HG03064 (cell line): ENCODE data around the gene SLC66A1.
"Not testable (repeated sequence)": the region's sequence is repeated elsewhere in the genome, so short reads cannot be mapped to it uniquely, and the experiment has no call there.

Experiments
- ATAC-seq: cut with Tn5 transposase; IDR thresholded peaks from one replicate; pipeline ENCODE4 v1.9.1; 2021; ENCODE audit warnings: low read depth; ENCODE audit not compliant: unreplicated experiment

The SLC66A1 gene

DNA sequence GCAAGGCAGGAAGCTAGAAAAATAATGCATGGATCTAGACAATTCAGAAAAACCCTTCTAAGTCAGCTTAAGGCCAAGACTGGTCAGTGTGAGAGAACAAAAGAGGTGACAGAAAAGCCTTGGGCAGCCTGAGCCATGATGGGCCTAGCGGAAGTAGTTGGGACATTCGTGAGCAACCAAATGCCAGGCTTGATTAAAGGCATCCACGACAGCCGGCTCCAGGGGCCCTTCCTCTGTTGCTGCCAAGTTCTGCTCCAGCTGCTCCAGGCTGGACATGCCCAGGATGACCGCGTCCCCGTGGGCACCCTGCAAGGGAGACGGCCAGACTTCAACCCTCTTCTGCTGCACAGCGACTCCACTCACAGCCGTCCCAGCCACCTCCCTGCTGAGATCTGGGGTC is 8.0 kb upstream of the SLC66A1 start:
- ATAC-seq, result not testable (repeated sequence)

DNA sequence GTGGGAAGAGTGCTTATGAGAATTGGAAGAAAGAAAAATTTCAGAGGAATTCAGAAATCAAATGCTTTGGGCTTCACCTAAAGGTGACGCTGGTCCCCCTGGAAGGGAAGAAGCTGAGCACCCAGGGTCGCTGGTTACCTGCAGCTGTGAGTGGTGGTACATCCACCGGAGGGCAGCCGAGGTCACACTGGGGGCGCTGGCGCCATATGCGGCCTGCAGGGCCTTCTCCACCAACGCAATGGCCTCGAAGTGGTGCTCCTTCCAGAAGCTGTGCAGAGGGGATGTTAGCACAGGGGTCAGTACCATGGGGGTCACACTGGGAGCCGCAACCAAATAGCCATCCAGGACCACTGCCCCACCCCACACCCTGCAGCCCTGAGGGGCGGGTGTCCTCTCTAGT is 6.2 kb upstream of the SLC66A1 start:
- ATAC-seq, result no peak

DNA sequence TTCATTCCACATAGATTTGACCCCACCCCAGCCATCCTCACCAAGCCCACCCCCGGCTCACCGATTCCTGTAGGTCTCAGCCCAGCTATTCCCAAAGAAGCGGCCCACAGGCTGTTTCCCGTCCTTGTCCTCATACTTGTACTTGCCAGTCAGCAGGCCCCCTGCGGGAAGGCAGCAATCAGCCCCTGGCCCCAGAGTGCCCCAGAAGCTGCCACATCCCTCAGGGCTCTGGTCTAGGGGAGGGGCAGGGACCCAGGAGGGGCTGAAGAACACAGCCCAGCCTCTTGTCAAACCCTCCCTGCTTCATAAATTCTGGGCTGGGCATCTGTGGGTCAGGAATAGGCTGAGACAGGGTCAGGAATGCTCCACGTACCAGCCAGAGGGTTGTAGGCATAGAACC is 5.2 kb upstream of the SLC66A1 start:
- ATAC-seq, result no peak

DNA sequence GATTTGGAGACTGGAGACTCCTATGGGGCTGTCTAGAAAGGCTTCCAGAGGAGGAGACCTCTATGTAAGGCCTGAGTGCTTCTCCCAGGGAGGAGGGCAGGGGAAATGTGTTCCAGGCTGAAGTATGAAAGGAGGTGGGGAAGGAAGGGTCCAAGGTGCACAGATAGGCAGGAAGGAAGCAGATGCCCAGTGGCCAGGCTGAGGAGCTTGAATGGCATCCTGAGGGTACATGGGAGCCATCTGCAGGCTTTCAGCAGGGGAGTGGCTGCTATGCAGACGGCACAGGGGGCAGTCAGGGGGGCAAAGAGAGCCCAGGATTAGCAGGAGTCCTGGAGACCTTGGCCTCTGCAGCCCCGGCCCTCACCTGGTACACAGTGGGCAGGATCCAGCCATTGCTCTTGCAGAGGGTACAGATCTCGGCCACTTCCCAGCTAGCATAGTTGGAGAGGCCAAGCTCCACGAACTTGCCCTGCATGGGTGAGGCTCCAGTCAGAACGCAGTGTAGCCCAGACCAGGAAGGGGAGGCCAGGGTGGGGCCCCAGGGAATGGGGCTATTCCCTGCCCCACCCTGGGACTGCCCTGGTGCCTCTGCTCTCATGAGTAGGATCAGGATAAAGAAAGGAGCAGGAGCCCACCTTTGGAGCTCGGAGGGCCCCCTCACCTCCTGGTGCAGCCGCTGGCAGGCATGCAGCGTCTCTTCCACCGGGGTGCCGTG is 4.2 kb upstream of the SLC66A1 start:
- ATAC-seq, result no peak

DNA sequence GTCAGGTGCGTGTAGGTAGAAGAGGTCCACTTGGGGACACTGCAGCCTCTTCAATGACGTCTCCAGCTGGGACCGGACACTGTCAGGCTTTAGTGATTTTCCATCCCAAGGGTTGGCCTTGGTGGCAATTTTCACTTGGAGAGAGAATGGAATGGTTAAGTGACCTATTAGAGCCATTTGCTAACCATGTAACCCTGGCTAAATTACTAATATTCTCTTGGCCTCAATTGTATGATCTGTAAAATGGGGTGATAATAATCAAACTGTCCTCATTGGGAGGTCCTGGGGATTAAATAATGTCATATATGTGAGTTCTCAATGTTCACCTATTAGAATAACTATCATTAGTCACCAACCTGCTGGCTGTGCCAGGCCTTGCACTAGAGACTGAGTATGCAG is 3.6 kb upstream of the SLC66A1 start:
- no peak for ATAC-seq

DNA sequence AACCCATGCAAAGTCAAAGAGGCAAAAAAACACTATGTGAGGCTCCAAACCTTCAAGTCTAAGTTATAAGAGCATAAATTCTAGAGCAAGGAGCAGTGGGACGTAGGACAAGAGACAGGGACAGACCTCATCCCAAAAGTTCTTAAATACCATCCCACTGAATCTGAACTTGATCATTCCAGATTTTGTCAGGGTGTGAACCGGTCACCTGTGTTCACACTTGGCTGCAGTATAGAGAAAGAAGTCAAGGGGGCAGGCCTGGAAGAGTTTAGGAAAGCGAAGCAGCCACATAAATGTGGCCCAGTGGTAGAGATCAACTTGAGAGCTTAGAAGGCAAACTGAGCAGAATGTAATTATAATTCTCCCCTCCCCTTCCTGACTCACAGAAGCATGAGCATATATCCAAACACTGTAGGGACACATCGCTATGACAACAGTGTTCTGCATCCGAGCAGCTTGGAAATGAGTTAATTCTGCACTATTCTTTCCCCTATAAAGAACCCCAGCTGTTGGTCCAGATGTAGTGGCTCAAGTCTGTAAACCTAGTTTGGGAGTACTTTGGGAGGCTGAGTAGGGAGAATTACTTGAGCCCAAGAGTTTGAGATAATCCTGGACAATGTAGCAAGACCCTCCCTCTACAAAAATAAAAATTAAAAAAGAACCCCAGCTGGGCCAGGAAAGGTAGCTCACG is 2.9 kb upstream of the SLC66A1 start:
- ATAC-seq, result no peak

DNA sequence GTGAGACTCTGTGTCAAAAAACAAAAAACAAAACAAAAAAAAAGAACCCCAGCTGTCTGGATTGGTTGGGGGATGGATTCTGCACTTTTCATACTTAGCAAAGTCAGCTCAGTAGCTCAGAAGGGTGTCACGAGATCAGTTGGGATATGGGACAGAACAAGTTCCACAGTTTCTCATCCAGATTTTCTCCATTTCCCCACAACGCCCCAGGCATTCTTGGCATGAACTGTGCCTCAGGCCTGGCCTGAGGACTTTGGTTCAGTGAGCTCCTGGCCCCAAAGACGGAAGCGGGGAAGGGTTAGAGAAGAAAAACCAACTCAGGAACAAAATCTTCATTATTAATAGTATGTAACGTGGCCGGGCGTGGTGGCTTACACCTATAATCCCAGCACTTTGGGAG is 2.1 kb upstream of the SLC66A1 start:
- ATAC-seq, result no peak

DNA sequence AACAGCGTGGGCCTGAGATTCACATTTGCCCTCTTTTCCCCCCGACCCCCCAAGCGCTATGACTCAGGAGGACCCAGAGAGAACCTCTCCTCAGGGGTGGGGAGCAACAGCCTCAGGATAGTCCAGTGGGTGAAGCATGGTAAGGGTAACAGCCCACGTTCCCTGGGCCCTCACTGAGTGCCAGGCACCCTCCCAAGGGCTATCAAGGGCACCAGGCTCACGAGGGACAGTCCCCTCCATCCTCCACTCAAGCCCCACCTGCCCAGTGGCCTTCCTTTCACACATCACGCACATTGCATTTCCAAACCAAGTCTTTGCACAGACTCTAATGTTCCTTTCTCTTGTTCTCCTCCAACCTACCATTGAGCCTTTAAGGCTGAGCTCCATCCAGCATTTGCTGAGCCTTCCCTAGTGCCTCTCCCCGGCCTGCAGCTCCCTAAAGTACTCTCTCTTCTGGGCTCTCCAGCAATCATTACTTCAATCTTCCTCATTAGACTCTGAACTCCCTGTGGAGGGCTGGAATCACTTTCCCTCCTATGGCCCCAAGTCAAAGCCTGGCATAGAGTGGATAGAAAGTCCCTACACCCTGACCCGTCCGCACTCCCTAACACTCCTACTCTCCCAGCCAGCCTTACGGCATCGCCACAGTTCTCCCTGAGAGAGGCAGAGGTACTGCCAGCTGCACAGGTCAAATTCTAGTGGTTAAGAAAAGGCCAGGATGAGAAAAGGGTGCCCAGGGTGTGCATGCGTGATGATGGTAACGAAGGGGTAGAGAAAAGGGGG is 1.2 kb upstream of the SLC66A1 start:
- ATAC-seq, result no peak

DNA sequence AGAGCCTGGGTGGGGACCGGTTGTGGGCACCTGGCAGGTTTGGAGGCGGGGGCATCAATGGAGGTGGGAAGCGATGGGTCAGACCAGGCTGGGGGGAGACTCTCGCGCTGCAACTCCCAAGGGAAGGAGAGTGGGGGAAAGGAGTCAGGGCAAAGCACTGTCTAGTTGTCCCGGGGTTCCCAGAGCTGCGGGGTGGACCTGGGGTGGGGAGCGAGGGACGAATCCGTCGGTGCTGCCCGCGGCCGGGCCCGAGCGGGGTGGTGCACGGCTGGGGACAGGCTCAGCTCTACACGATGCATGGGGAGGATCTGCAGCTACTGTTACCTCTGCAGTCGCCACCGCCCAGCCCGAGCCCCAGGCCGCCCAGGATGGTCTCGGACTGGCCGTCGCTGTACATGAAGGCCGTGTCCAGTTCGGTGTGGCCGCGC is 609 bp upstream of the SLC66A1 start:
- ATAC-seq, result no peak

DNA sequence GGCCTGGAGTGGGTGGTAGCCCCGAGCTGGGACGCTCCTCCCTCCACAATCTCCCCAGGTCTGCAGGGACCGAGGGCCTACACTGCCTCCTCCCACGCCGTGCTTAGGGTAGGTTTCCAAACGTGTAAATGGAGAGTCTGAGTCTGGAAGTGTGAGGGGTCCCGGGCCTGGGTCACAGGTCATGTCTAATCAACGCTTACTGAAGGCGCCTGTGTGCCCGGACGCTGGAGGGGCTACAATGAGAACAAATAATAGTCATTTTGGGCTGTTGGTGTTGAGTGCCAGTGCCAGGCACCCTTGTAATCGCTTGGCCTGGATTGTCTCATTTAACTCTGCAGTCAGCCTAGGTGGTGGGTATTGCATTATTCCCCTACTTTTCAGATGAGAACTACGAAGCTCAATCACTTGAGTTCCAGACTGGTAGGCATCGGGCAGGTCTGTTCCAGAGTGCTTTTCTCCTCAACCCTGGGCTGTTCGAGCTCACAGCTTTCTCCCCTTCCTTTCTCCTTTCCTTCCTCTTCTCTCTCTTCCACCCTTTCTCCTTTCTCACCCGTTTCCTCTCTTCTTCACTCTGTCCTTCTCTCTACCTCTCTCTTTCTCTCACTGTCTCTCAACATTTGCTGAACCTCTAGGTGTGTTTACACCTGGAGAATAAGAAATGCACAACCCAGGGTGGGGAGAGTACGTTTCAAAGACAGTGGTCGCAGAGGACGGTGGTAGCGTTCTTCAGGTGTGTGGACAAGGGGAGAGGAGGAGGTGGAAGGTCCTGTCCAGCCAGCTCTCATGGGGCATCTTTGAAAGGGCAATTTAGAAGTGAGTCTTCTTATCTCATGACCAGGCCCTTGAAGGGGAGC is 883 bp downstream of the SLC66A1 start:
- no peak for ATAC-seq

DNA sequence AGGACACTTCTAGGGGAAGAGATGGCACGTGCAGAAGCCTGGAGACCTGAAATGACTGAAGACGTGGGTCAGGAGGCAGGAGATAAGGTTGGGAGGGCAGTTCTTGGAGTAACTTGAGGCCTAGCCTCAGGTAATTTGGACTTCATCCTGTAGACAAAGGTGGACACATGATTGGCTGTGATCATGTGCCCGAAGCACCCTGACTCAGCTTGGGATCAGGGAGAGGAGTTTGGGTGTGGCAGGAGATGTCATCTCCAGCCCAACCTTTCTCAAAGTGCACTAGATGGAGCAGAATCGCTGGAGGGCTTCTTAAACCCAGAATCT is 1.5 kb downstream of the SLC66A1 start:
- ATAC-seq, result no peak

DNA sequence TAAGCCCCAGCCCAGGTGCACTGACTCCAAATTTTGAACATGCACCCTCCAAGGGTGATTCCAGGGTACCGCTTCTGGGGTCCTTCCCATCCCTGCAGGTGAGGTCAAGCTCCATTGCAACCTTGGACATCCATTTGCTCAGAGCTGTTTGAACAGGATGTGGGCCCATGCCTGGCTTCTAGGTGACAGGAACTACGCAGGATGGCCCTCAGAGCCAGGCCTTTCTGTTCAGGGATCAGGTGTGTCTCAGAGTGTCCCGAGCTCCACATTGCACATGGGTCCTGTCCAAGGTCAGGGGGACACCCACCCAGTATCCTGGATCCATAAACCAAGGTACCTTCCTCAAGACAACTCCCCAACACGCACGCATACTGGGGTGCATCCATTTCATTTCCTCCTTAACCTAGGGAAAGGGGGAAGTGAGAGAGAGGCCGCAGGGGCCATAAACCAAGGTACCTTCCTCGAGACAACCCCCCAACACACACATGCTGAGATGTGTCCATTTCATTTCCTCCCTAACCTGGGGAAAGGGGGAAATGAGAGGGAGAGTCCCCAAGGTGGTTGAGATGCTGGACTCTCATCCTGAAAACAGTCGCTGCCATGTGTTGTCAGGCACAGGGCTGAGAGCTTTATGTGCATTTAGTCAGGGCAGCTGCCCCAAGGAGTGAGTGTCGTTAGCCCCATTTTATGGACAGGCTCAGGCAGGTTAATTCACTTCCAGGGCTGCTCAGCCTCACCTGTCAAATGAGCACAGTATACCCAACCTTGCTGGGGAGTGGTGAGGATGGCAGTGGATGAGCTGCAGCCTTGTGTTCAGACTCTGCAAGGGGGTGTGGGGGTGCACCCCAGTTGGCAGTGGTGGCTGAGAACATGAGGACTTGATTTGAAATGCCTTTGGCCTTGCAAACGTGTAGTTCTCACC is 2.1 kb downstream of the SLC66A1 start:
- ATAC-seq, result no peak

DNA sequence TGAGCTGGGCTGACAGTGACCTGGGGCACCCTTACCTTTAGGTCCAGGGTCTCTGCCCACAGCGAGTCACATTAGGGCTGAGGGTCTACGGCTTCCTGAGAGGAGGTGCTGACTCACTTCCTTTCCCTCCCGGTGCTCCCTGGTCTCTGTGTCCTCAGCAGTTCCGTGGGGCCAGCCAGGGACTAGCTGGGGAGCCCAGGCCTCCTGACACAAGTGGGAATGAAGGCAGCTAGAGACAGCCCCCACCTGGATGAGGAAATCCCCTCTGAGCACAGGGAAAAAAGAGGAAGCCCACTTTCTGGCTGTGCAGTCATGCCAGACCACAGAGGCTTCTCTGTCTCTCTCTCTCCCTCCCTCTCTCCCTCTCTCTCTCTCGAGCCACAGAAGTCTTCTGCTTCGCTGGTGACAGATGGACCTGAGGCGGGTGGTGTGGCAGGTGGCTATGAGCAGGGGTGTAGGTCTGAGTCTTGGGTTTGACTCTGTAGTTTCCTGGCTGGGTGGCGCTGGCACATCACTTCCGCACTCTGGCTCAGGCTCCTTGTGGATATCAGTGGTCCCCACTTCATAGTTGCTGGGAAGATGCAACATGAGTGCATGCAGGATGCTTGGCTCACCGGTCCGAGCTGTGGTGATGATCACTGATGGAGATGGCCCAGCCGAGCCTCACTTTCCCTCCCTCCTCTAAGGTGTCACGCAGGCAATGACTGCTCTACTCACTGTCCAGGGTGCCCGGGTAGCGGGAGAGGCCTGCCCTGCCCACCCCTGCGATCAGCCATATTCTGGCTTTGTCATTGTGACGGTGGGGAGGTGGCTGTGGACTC is 3.5 kb downstream of the SLC66A1 start:
- no peak for ATAC-seq

DNA sequence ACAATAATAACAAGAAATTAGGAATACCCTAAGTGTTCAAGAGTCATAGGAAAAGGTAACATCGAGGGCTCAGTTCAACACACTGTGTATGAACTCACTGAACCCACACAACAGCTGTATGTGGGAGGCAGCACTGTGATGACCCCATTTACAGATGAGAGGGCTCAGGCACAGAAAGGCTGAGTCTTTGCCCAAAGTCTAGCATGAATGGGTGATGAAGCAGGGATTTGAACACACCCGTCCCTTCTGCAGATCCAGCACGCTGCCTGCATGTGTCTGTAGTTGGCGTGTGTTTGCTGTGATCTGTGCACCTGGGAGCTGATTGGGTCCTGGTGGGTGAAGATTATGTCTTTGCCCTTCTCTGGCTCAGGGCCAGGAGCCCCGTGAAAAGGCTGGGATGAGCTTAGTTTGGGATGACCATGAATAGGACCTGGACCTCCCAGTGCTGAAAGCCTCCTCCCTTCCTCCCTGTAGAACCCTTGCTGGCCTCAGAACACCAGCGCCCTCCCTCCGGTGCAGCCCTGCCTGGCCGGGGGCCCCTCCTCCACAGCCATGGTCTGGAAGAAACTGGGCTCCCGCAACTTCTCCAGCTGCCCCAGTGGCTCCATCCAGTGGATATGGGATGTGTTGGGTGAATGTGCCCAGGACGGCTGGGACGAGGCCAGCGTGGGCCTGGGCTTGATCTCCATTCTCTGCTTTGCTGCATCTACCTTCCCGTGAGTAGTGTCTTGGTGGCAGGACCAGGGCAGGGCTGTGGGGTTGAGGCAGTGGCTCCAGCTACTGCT is 5.2 kb downstream of the SLC66A1 start:
- ATAC-seq, result no peak

DNA sequence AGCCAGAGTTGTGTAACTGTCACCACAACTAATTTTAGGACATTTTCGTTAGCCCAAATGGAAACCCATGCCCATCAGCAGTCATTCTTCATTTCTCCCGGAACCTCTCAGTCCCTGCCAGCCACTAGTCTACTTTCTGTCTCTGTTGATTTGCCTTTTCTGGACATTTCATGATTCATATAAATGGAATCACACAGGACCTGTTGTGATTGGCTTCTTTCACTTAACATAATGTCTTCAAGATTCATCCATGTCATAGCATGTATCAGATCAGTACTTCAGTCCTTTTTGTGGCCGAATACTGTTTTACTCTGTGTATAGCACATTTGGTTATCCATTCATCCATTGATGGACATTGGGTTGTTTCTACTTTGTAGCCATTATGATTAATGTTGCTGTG is 7.1 kb downstream of the SLC66A1 start:
- ATAC-seq, result no peak

DNA sequence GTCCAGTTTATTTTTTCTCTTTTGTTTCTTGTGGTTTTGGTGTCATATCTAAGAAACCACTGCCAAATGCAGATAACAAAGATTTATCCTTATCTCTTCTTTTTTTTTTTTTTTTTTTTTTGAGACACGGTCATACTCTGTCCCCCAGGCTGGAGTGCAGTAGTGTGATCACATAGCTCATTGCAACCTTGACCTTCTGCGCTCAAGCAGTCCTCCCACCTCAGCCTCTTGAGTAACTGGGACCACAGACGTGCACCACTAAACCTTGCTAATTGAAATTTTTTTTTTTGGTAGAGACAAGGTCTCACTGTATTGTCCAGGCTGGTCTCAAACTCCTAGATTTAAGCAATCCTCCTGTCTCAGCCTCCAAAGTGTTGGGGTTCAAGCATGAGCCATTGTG is 8.9 kb downstream of the SLC66A1 start:
- no peak for ATAC-seq

DNA sequence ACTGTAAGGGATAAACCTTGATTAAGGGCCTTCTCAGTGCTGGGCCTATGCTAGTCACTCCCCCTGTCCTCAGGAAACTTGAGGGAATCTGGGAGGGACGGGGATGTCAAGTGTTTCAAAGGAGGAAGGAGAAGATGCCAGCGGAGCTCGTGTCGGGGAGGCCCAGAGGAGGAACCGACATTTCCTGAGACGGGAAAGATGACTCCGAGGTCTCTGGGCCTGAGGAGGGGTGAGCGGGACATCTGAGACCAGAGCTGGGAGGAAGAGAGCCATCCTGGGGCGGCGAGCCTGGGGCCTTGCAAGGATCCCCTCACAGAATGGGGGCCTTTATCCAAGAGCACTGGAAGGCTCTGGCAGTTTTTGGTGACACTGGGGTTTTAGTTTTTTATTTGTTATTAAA is 10.4 kb downstream of the SLC66A1 start:
- no peak for ATAC-seq

DNA sequence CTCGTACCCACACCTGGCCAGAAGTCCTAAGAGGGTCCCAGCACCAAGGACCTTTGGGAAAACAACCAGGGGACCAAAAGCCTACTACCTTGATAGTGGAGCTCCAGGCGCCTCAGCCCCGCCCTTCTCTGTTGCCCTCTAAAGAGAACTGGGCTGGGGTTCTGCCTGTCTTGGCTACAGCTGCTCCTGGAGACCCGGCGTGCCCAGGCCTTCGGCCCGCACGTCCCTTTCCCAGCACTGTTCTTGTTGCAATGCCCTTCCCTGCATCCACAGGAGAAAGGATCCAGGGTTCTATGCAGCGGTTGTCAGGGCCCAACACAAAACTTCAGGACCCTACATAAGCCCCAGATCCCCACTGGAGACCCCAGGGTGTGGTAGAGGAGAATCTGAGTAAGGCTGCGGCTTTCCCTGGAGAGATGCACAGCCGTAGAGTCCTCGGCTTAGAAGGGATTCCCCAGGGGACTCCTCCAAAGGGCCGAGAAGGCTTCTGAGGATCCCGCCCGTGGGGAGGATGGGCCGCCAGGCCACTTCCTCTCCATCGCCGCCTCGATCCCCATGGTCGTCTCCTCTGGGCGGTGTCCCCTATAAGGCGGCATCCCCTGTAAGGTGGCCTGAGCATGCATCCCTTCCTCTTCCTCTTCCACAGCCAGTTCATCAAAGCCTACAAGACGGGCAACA is 12.0 kb downstream of the SLC66A1 start:
- no peak for ATAC-seq
